Body of pancreas (tissue), 4 donors: ENCODE results near the gene COBLL1. TPM values are rescaled to one million over a fixed set of nuclear protein-coding genes. Genes with fewer than 3 reads are reported as not detected.
A peak's percentile ranks its signal among the peaks of the same experiment; 100 is the strongest.

ENCODE experiments used
- ATAC-seq: fragments of 150-250 bp; one replicate; pipeline ENCODE4 v1.9.1; 2016
- DNase-seq, 4 donors: peaks; one replicate each; pipeline ENCODE4 v3.0.0-alpha.2; 2019
- H3K27ac ChIP-seq, 4 donors: fragments of 200-600 bp; sonication (generic); 1 replicate in 3 of 4; 2 replicates in 1 of 4; pipeline versions ENCODE4 v1.5.1 to v1.6.1; 2016 to 2019; ENCODE audit warnings: mild to moderate bottlenecking in 1 of 4, mixed read lengths in 1 of 4, moderate library complexity in 1 of 4
- H3K27me3 ChIP-seq, 2 donors: fragments of 200-600 bp; sonication (generic); one replicate each; pipeline ENCODE4 v1.6.0; 2016; ENCODE audit warnings: mild to moderate bottlenecking in 1 of 2
- H3K36me3 ChIP-seq, 2 donors: fragments of 200-600 bp; sonication (generic); replicated peaks in 1 of 2; 2 replicates each; pipeline ENCODE4 v1.5.1; 2016; ENCODE audit warnings: low read depth in 2 of 2; ENCODE audit not compliant: insufficient read depth in 1 of 2
- H3K4me1 ChIP-seq: fragments of 200-600 bp; sonication (generic); one replicate; pipeline ENCODE4 v1.6.0; 2016
- H3K4me3 ChIP-seq, 2 donors: fragments of 200-600 bp; sonication (generic); 1 replicate in 1 of 2; 2 replicates in 1 of 2; pipeline ENCODE4 v1.5.1; 2016 to 2019
- H3K9me3 ChIP-seq, 3 donors: fragments of 200-600 bp; sonication (generic); 1 replicate in 2 of 3; 2 replicates in 1 of 3; pipeline ENCODE4 v1.5.1; 2016
- CTCF ChIP-seq, 7 experiments: fragments of 450-650 bp in 4 of 7; fragments of 200-600 bp in 3 of 7; sonication (generic) in 3 of 7; IDR thresholded peaks; one replicate each; pipeline ENCODE4 v1.5.1; 2016 to 2019; ENCODE audit warnings: antibody characterized with exemption in 7 of 7
- POLR2A ChIP-seq, 3 donors: fragments of 450-650 bp; IDR thresholded peaks; one replicate each; pipeline ENCODE4 v1.6.1; 2016; ENCODE audit warnings: antibody characterized with exemption in 3 of 3, mild to moderate bottlenecking in 2 of 3
- WGBS, 2 donors: methylation state at CpG; one replicate each; pipeline ENCODE4 v1.1.5; 2017; 5-methylcytosine and 5-hydroxymethylcytosine counted together
- intact Hi-C: fragments of 100-400 bp; cut with DNase I; formaldehyde crosslinking; loops from one replicate; pipeline ENCODE4 v1.15.1; 2023
- total RNA-seq, 2 donors: library from RNA; depleted of rRNA; stranded (reverse); fragments of >200 nt; gene quantifications; one replicate each; pipeline ENCODE4 v1.1.0, GENCODE V29; 2016

COBLL1 gene
- total RNA-seq, 2 donors from 2014 or later, result 104 to 140 TPM

DNA sequence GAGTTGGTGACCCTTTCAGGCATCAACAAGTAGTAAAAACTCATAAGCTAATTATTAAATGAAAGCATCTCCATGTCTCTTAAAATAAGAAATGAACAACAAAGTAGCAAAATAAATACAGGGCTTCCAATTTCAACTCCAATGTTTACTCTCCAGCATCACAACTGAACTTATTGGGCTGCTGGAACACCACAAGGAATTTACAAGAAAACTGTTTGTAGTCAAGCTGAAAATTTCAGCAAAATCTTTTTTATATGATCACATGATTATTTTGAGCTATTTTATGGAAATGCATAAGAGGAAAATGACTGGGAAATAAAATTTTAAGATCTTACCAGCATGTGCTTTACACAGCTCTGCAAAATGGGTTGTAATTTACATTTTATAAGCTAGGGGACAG is 28.1 kb downstream of the COBLL1 start:
- DNase-seq, result no peak
- intact Hi-C loops, result no loop called here
- Histone ChIP-seq H3K27me3 (no peaks in the 10 kb centered on the region), H3K27ac (peak overlapping the region in 1 of 4 donors; percentile 2), H3K9me3 (no peaks in the 10 kb centered on the region), H3K36me3 (no peaks in the 10 kb centered on the region), H3K4me3 (no peak overlapping the region), H3K4me1 (peaks cover 64% of the 10 kb centered on the region)
- TF ChIP-seq POLR2A (IDR thresholded peaks at IDR 0.05), result no peak
- no peak for TF ChIP-seq CTCF (IDR thresholded peaks at IDR 0.05)
- no peak for ATAC-seq

GRCh38 chr2:164812378-164812777 is 29.2 kb downstream of the COBLL1 start:
- peaks cover 70% of the 10 kb centered on the region for H3K4me1 ChIP-seq
- DNase-seq (no peak), ATAC-seq (no peak)
- no peaks in the 10 kb centered on the region for H3K36me3 ChIP-seq
- intact Hi-C loops, result no loop called here
- no peak overlapping the region for H3K4me3 ChIP-seq
- whole genome bisulfite sequencing, 2 donors, result 75 to 85% methylated on average over 1 of the region's 1 CpG
- TF ChIP-seq POLR2A (IDR thresholded peaks at IDR 0.05), result no peak
- no peak for TF ChIP-seq CTCF (IDR thresholded peaks at IDR 0.05)
- no peaks in the 10 kb centered on the region for H3K27me3 ChIP-seq
- H3K27ac ChIP-seq, result peak overlapping the region in 1 of 4 donors; percentile 8
- H3K9me3 ChIP-seq, result no peaks in the 10 kb centered on the region

DNA sequence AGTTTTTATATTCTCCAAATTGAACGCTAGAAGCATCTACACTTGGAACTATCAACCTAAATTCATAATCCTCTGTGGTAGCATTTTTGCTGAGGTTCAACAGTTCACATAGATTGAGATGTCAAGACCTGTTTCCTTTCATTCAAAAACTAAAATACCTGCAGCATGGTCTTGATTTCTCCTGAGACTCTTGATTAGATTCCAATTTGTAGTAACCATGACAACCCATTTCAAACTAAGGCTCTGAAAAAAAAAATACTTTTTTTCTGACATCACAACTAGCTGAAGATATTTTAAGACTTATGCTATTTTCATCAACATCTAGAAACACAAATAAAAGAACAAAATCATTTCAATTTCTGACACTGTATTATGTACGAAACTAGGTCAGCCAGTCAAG is 29.8 kb downstream of the COBLL1 start:
- ATAC-seq (no peak), DNase-seq (no peak)
- TF ChIP-seq POLR2A (IDR thresholded peaks at IDR 0.05) (no peak), CTCF (IDR thresholded peaks at IDR 0.05) (no peak)
- Histone ChIP-seq H3K4me3 (no peak overlapping the region), H3K9me3 (no peaks in the 10 kb centered on the region), H3K36me3 (no peaks in the 10 kb centered on the region), H3K4me1 (peaks cover 66% of the 10 kb centered on the region), H3K27ac (no peak overlapping the region), H3K27me3 (no peaks in the 10 kb centered on the region)
- intact Hi-C loops, result no loop called here
- WGBS, 2 donors, result 80 to 86% methylated on average over 2 of the region's 2 CpGs

- Histone ChIP-seq H3K4me1 (peaks cover 60% of the 10 kb centered on the region), H3K36me3 (no peaks in the 10 kb centered on the region), H3K27ac (peak overlapping the region in 1 of 4 donors; percentile 7), H3K9me3 (no peaks in the 10 kb centered on the region), H3K4me3 (no peak overlapping the region), H3K27me3 (no peaks in the 10 kb centered on the region)
- DNase-seq, result no peak
- peak; percentile 47 for ATAC-seq
- TF ChIP-seq CTCF (IDR thresholded peaks at IDR 0.05) (no peak), POLR2A (IDR thresholded peaks at IDR 0.05) (no peak)
- intact Hi-C loops, result no loop called here
Observed at GRCh38 chr2:164810843-164811242, 30.8 kb downstream of the COBLL1 start.

- no peaks in the 10 kb centered on the region for H3K27me3 ChIP-seq
- H3K4me3 ChIP-seq, result no peak overlapping the region
- DNase-seq, result no peak
- TF ChIP-seq POLR2A (IDR thresholded peaks at IDR 0.05), result no peak
- TF ChIP-seq CTCF (IDR thresholded peaks at IDR 0.05), result no peak
- no peak for ATAC-seq
- peak overlapping the region in 1 of 4 donors; percentile 38 for H3K27ac ChIP-seq
- intact Hi-C loops, result no loop called here
- peaks cover 46% of the 10 kb centered on the region for H3K4me1 ChIP-seq
- no peaks in the 10 kb centered on the region for H3K36me3 ChIP-seq
- H3K9me3 ChIP-seq, result no peaks in the 10 kb centered on the region
- 8 to 9% methylated on average over 1 of the region's 1 CpG for WGBS, 2 donors
Observed at GRCh38 chr2:164808776-164809175, 32.8 kb downstream of the COBLL1 start.
